Sigmoid colon (tissue), 4 donors: ENCODE results near the gene ROBO1.

Experiments
- EP300 ChIP-seq, 4 donors: sonication (generic); formaldehyde crosslinking; IDR thresholded peaks; one replicate each; pipeline ENCODE4 v1.6.1; 2017; ENCODE audit warnings: antibody characterized with exemption in 4 of 4
- POLR2A ChIP-seq, 2 donors: fragments of 450-650 bp; IDR thresholded peaks; one replicate each; pipeline ENCODE4 v1.6.1; 2016; ENCODE audit warnings: antibody characterized with exemption in 2 of 2, mild to moderate bottlenecking in 2 of 2, moderate library complexity in 2 of 2
- POLR2AphosphoS5 ChIP-seq, 4 donors: sonication (generic); formaldehyde crosslinking; IDR thresholded peaks; one replicate each; pipeline ENCODE4 v1.6.1; 2017; ENCODE audit warnings: antibody characterized with exemption in 4 of 4
- TF ChIP-seq, protein P1 (sequence below), 4 experiments: fragments of 450-650 bp in 3 of 4; fragments of 200-600 bp in 1 of 4; IDR thresholded peaks; one replicate each; pipeline ENCODE4 v1.5.1; 2016 to 2019; ENCODE audit warnings: antibody characterized with exemption in 4 of 4, mild to moderate bottlenecking in 3 of 4, moderate library complexity in 2 of 4

DNA sequence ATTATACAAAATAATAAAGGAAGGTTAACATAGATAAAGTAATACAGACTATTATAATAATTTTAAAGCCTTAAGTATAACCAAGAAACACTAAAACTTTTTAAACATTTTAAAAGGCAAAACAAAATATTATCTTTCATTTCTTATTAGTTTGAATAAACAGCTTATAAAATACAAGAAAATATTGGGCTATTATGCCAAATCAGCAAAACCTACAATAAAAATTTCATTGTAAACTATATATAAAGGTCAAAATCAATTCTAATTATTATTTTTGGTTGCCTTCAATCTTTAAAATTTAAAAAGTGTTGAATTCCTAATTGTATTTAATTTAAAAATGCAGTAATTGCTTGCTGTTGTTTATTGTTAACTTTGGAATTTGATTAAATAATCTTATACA, 430.0 kb downstream of the ROBO1 start:
- TF ChIP-seq, protein P1, sequence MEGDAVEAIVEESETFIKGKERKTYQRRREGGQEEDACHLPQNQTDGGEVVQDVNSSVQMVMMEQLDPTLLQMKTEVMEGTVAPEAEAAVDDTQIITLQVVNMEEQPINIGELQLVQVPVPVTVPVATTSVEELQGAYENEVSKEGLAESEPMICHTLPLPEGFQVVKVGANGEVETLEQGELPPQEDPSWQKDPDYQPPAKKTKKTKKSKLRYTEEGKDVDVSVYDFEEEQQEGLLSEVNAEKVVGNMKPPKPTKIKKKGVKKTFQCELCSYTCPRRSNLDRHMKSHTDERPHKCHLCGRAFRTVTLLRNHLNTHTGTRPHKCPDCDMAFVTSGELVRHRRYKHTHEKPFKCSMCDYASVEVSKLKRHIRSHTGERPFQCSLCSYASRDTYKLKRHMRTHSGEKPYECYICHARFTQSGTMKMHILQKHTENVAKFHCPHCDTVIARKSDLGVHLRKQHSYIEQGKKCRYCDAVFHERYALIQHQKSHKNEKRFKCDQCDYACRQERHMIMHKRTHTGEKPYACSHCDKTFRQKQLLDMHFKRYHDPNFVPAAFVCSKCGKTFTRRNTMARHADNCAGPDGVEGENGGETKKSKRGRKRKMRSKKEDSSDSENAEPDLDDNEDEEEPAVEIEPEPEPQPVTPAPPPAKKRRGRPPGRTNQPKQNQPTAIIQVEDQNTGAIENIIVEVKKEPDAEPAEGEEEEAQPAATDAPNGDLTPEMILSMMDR (IDR thresholded peaks at IDR 0.05): no peak
- TF ChIP-seq EP300 (IDR thresholded peaks at IDR 0.05) (no peak), POLR2A (IDR thresholded peaks at IDR 0.05) (no peak), POLR2AphosphoS5 (IDR thresholded peaks at IDR 0.05) (no peak)
